HepG2 (cell line): Measurements from ENCODE around the gene FAM163A. TPM values are rescaled to one million over a fixed set of nuclear protein-coding genes. Genes with fewer than 3 reads are reported as not detected.

ENCODE experiments used
- ATAC-seq: fragments of 200-7000 bp; cut with Tn5 transposase; 3 replicates; pipeline ENCODE4 v1.9.1; 2020; ENCODE audit warnings: mild to moderate bottlenecking, moderate library complexity
- BruUV-seq: library from RNA; stranded (reverse); fragments of 400-500 nt; replicated peaks from 2 replicates; lab custom pipeline; 2021; lab: Mats Ljungman, UMichigan
- CTCF ChIA-PET: fragments of 300-600 bp; formaldehyde crosslinking; extraction: SDS; loops from one replicate; lab custom pipeline; 2021; ENCODE audit warnings: low total read pairs, inconsistent platforms, low intra/inter-chr PET ratio; lab: Yijun Ruan, JAX
- POLR2A ChIA-PET: fragments of 350-600 bp; sonication (Branson Sonifier 250); formaldehyde crosslinking; loops from one replicate; lab custom pipeline; 2020; ENCODE audit warnings: antibody characterized with exemption, inconsistent platforms; lab: Yijun Ruan, JAX
- DNase-seq: peaks from one replicate; pipeline ENCODE4 v3.0.0-alpha.2; 2015; ENCODE audit warnings: low spot score
- FAIRE-seq: peaks from 3 replicates; lab custom pipeline; 2011; peaks lifted over from hg19 to GRCh38; lab: Jason Lieb, UNC
- H2AFZ ChIP-seq: one replicate; pipeline ENCODE4 v1.6.1; 2011; ENCODE audit warnings: low read length, inconsistent platforms
- H3K27ac ChIP-seq: fragments of 300-600 bp; 3 replicates; pipeline ENCODE4 v1.8.0; 2011; ENCODE audit warnings: mixed run types, mild to moderate bottlenecking, mixed read lengths, low read length, inconsistent platforms; ENCODE audit not compliant: insufficient read depth; ENCODE audit errors: extremely low read length
- H3K27me3 ChIP-seq, 2 experiments: fragments of 200-600 bp in 1 of 2; 2 replicates in 1 of 2; 3 replicates in 1 of 2; pipeline versions ENCODE4 v1.6.0 to v1.8.0; 2011; ENCODE audit warnings: low read length in 2 of 2, mild to moderate bottlenecking in 2 of 2, moderate library complexity in 2 of 2, inconsistent platforms in 1 of 2; ENCODE audit not compliant: insufficient read depth in 2 of 2, control insufficient read depth in 1 of 2
- H3K36me3 ChIP-seq, 2 experiments: fragments of 200-600 bp in 1 of 2; replicated peaks in 1 of 2; 2 replicates in 1 of 2; 3 replicates in 1 of 2; pipeline versions ENCODE4 v1.5.1 to v1.8.0; 2011; ENCODE audit warnings: low read length in 2 of 2, inconsistent platforms in 1 of 2; ENCODE audit not compliant: insufficient read depth in 2 of 2, control insufficient read depth in 1 of 2
- H3K4me1 ChIP-seq: 2 replicates; pipeline ENCODE4 v1.5.1; 2012; ENCODE audit warnings: low read length, inconsistent platforms; ENCODE audit not compliant: insufficient read depth
- H3K4me2 ChIP-seq: 2 replicates; pipeline ENCODE4 v1.6.0; 2011; ENCODE audit warnings: low read depth, low read length, inconsistent platforms
- H3K4me3 ChIP-seq, 3 experiments: fragments of 200-600 bp in 1 of 3; sonication (generic), shearing (Covaris generic) in 1 of 3; replicated peaks in 1 of 3; 2 replicates each; pipeline ENCODE4 v1.5.1; 2011 to 2016; ENCODE audit warnings: low read length in 3 of 3, inconsistent platforms in 2 of 3, low read depth in 2 of 3, mild to moderate bottlenecking in 2 of 3, control low read depth in 1 of 3, mixed read lengths in 1 of 3; ENCODE audit not compliant: insufficient read depth in 1 of 3
- H3K79me2 ChIP-seq: one replicate; pipeline ENCODE4 v1.6.1; 2011; ENCODE audit warnings: low read length, inconsistent platforms; ENCODE audit not compliant: insufficient read depth
- H3K9ac ChIP-seq: 2 replicates; pipeline ENCODE4 v1.6.0; 2011; ENCODE audit warnings: mild to moderate bottlenecking, low read depth, low read length, inconsistent platforms; ENCODE audit not compliant: insufficient read depth
- H3K9me3 ChIP-seq: 2 replicates; pipeline ENCODE4 v1.5.1; 2012; ENCODE audit warnings: mild to moderate bottlenecking, low read length
- H4K20me1 ChIP-seq: 2 replicates; pipeline ENCODE4 v1.6.0; 2011; ENCODE audit warnings: inconsistent platforms, mild to moderate bottlenecking, low read length, moderate library complexity; ENCODE audit not compliant: insufficient read depth
- ARID3A ChIP-seq: IDR thresholded peaks from 2 replicates; pipeline ENCODE4 v1.6.1; 2012; ENCODE audit warnings: low read depth, low read length, improper control_type of control experiment
- CBX5 ChIP-seq: sonication (generic); formaldehyde crosslinking; IDR thresholded peaks from 2 replicates; pipeline ENCODE4 v1.4.0; 2020; ENCODE audit warnings: missing genetic modification reagents, borderline replicate concordance
- KAT2B ChIP-seq: fragments of 150-350 bp; IDR thresholded peaks from 2 replicates; pipeline ENCODE4 v1.6.1; 2014; ENCODE audit warnings: low read depth, low read length, borderline replicate concordance
- MAFF ChIP-seq: IDR thresholded peaks from 2 replicates; pipeline ENCODE4 v1.6.1; 2011; ENCODE audit warnings: low read depth, low read length, improper control_type of control experiment
- MED8 ChIP-seq: sonication (generic); formaldehyde crosslinking; IDR thresholded peaks from 2 replicates; pipeline ENCODE4 v1.8.1; 2023; ENCODE audit warnings: mild to moderate bottlenecking, missing genetic modification reagents; ENCODE audit not compliant: insufficient replicate concordance
- ZBED4 ChIP-seq: sonication (generic); formaldehyde crosslinking; IDR thresholded peaks from 2 replicates; pipeline ENCODE4 v1.4.0; 2020; ENCODE audit warnings: missing genetic modification reagents, borderline replicate concordance
- ZBTB38 ChIP-seq: sonication (generic); formaldehyde crosslinking; IDR thresholded peaks from 2 replicates; pipeline ENCODE4 v1.5.1; 2020; ENCODE audit warnings: mild to moderate bottlenecking, missing genetic modification reagents
- ZNF431 ChIP-seq: sonication (generic); formaldehyde crosslinking; IDR thresholded peaks from 2 replicates; pipeline ENCODE4 v1.9.0; 2022; ENCODE audit warnings: missing genetic modification reagents, low read depth, mild to moderate bottlenecking, borderline replicate concordance
- WGBS: methylation state at CpG from one replicate; pipeline ENCODE4 v1.1.6; 2017; ENCODE audit warnings: low lambda C conversion rate; 5-methylcytosine and 5-hydroxymethylcytosine counted together
- in situ Hi-C: cut with HindIII; loops from 2 replicates; pipeline ENCODE4 v1.10.0; 2017; ENCODE audit warnings: low pct_unique_long_range_greater_than_20kb; ENCODE audit not compliant: extremely low pct_ligation_motif_present
- intact Hi-C: fragments of 100-400 bp; cut with micrococcal nuclease; formaldehyde crosslinking; loops from one replicate; pipeline ENCODE4 v1.10.0; 2022; ENCODE audit not compliant: unreplicated experiment
- polyA plus RNA-seq, 8 experiments: library from polyadenylated mRNA; depleted of rRNA in 3 of 8; stranded (reverse) in 7 of 8; unstranded in 1 of 8; fragments of >200 nt; fragmentation: Illumina TruSeq in 4 of 8; extraction: Trizol in 4 of 8; gene quantifications; 2 replicates each; pipeline versions ENCODE4 v1.2.1 to v1.2.3, GENCODE V29; 2011 to 2016; ENCODE audit warnings: low read depth in 4 of 8, missing spikeins in 1 of 8, mixed read lengths in 1 of 8; ENCODE audit not compliant: insufficient read depth in 1 of 8
- total RNA-seq, 5 experiments: library from RNA; depleted of rRNA; stranded (reverse); fragments of >200 nt; fragmentation: Illumina TruSeq; extraction: Trizol; gene quantifications; 2 replicates each; pipeline ENCODE4 v1.2.3, GENCODE V29; 2016; ENCODE audit warnings: low read depth in 1 of 5
- TF ChIP-seq, protein P1 (sequence below): sonication (generic); formaldehyde crosslinking; IDR thresholded peaks from 2 replicates; pipeline ENCODE4 v1.8.1; 2023; ENCODE audit warnings: mild to moderate bottlenecking, inconsistent platforms, moderate library complexity, missing genetic modification reagents, borderline replicate concordance
- TF ChIP-seq, protein P2 (sequence below): sonication (generic); formaldehyde crosslinking; IDR thresholded peaks from 2 replicates; pipeline ENCODE4 v1.5.0; 2020; ENCODE audit warnings: missing genetic modification reagents, mild to moderate bottlenecking, borderline replicate concordance

Gene FAM163A
- total and polyA plus RNA-seq, 2 of the 13 experiments (the other 11 are each of a cell fraction or from before 2014, with no cell fraction given) = not detected

- TF ChIP-seq MED8 (CRISPR knock-in tag) = no peak
- TF ChIP-seq CBX5 (CRISPR knock-in tag) = no peak
- TF ChIP-seq ZBED4 = no peak
- no peak for TF ChIP-seq MAFF
- TF ChIP-seq, protein P1, sequence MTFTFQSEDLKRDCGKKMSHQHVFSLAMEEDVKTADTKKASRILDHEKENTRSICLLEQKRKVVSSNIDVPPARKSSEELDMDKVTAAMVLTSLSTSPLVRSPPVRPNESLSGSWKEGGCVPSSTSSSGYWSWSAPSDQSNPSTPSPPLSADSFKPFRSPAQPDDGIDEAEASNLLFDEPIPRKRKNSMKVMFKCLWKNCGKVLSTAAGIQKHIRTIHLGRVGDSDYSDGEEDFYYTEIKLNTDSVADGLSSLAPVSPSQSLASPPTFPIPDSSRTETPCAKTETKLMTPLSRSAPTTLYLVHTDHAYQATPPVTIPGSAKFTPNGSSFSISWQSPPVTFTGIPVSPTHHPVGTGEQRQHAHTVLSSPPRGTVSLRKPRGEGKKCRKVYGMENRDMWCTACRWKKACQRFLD (CRISPR knock-in tag) = no peak
- no peak for TF ChIP-seq KAT2B
Measured at GRCh38 chr1:179786815-179787685, 44.0 kb downstream of the FAM163A start (continued).

GRCh38 chr1:179788259-179788658 is 45.2 kb downstream of the FAM163A start:
- ATAC-seq = no peak
- Histone ChIP-seq H3K9me3 (no peaks in the 10 kb centered on the region), H3K9ac (no peak overlapping the region), H3K36me3 (no peaks in the 10 kb centered on the region), H3K27me3 (peaks cover 0 to 24% of the 10 kb centered on the region in 2 experiments; a peak in 3 of 5 replicates), H3K4me3 (no peak overlapping the region), H3K4me2 (no peak overlapping the region), H4K20me1 (no peaks in the 10 kb centered on the region), H2AFZ (no peak overlapping the region), H3K4me1 (no peaks in the 10 kb centered on the region), H3K27ac (no peak overlapping the region), H3K79me2 (no peaks in the 10 kb centered on the region)
- BruUV-seq = no TSS peak
- CTCF ChIA-PET = no interaction called here
- no peak for DNase-seq
- POLR2A ChIA-PET = no interaction called here
- 32% methylated on average over 6 of the region's 6 CpGs for WGBS
- intact Hi-C loops (no loop called here), in situ Hi-C loops (no loop called here)
- no peak for FAIRE-seq
- TF ChIP-seq ARID3A (no peak), ZNF431 (CRISPR knock-in tag) (no peak), ZBTB38 (CRISPR knock-in tag) (no peak)
- TF ChIP-seq, protein P2, sequence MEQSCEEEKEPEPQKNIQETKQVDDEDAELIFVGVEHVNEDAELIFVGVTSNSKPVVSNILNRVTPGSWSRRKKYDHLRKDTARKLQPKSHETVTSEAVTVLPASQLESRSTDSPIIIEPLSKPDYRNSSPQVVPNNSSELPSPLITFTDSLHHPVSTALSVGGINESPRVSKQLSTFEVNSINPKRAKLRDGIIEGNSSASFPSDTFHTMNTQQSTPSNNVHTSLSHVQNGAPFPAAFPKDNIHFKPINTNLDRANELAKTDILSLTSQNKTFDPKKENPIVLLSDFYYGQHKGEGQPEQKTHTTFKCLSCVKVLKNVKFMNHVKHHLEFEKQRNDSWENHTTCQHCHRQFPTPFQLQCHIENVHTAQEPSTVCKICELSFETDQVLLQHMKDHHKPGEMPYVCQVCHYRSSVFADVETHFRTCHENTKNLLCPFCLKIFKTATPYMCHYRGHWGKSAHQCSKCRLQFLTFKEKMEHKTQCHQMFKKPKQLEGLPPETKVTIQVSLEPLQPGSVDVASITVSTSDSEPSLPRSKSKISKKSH (CRISPR knock-in tag) = no peak
